ENCODE data around the gene REV3L. TPM values are rescaled to one million over a fixed set of nuclear protein-coding genes. Genes with fewer than 3 reads are reported as not detected.
"Not testable (repeated sequence)": the region's sequence is repeated elsewhere in the genome, so short reads cannot be mapped to it uniquely, and the experiment has no call there.

The REV3L gene
- total and polyA plus RNA-seq, 12 donors: 5.6 to 25.8 (median 13.9) TPM

- DNase-seq: no peak
- no peaks in the 10 kb centered on the region for H3K9me3 ChIP-seq
- no peak for ATAC-seq
- TF ChIP-seq CTCF (IDR thresholded peaks at IDR 0.05): no peak
- no peak overlapping the region for H3K27ac ChIP-seq
- 95% methylated on average over 13 of the region's 13 CpGs for WGBS, 2 donors
- peaks cover 0 to 23% (median 17%) of the 10 kb centered on the region in 9 donors for H3K4me1 ChIP-seq
- H3K4me3 ChIP-seq: no peak overlapping the region
- H3K27me3 ChIP-seq: peaks cover 0 to 20% (median 2%) of the 10 kb centered on the region in 7 donors
- peaks cover 0 to 5% (median 0%) of the 10 kb centered on the region in 9 donors for H3K36me3 ChIP-seq
- intact Hi-C loops (cut with DNase I): loop anchor here in 6 of 10 donors (2.0 to 10.0 kb wide), 8 partner anchors 219 to 787 kb away; partner anchors contain the start of gene REV3L (in 2 of the 6)
Measured at GRCh38 chr6:111258010-111258409, 225.0 kb downstream of the REV3L start.

GRCh38 chr6:111256646-111257045 lies 226.4 kb downstream of the REV3L start:
- Histone ChIP-seq H3K27ac (no peak overlapping the region), H3K36me3 (no peaks in the 10 kb centered on the region), H3K4me1 (peaks cover 0 to 23% (median 17%) of the 10 kb centered on the region in 9 donors), H3K27me3 (peaks cover 0 to 20% (median 2%) of the 10 kb centered on the region in 7 donors), H3K4me3 (no peak overlapping the region), H3K9me3 (no peaks in the 10 kb centered on the region)
- DNase-seq (no peak), ATAC-seq (no peak)
- TF ChIP-seq CTCF (IDR thresholded peaks at IDR 0.05): peak in 4 of 9 donors; percentile 15 to 38 (median 22)
- intact Hi-C loops (cut with DNase I): loop anchor here in 7 of 10 donors (2.0 to 10.0 kb wide), 8 partner anchors 48 to 788 kb away; partner anchors contain the start of gene REV3L (in 2 of the 7)

GRCh38 chr6:111255838-111256237 lies 227.2 kb downstream of the REV3L start:
- DNase-seq, ATAC-seq, H3K4me3 ChIP-seq, H3K36me3 ChIP-seq, H3K9me3 ChIP-seq, H3K27ac ChIP-seq: not testable (repeated sequence)
- Histone ChIP-seq H3K27me3 (peaks cover 0 to 20% (median 2%) of the 10 kb centered on the region in 7 donors), H3K4me1 (peaks cover 0 to 20% (median 16%) of the 10 kb centered on the region in 9 donors)
- intact Hi-C loops (cut with DNase I): loop anchor here in 7 of 10 donors (2.0 to 10.0 kb wide), 8 partner anchors 47 to 789 kb away; partner anchors contain the start of gene REV3L (in 2 of the 7)
- 37 to 51% methylated on average over 2 of the region's 2 CpGs for WGBS, 2 donors

- intact Hi-C loops (cut with DNase I): loop anchor here in 7 of 10 donors (5.0 to 10.0 kb wide), 8 partner anchors 197 to 790 kb away; partner anchors contain the start of gene REV3L (in 2 of the 7)
- no peak for TF ChIP-seq CTCF (IDR thresholded peaks at IDR 0.05)
- WGBS, 2 donors: 87 to 89% methylated on average over 6 of the region's 6 CpGs
- Histone ChIP-seq H3K4me3 (no peak overlapping the region), H3K9me3 (no peaks in the 10 kb centered on the region), H3K36me3 (no peaks in the 10 kb centered on the region), H3K27ac (no peak overlapping the region), H3K27me3 (peaks cover 0 to 20% (median 2%) of the 10 kb centered on the region in 7 donors), H3K4me1 (peaks cover 0 to 9% (median 5%) of the 10 kb centered on the region in 9 donors)
- ATAC-seq (no peak), DNase-seq (no peak)
Measured at GRCh38 chr6:111254779-111255166, 228.2 kb downstream of the REV3L start.
